ENCODE measurements around the gene OR1L1. TPM values are rescaled to one million over a fixed set of nuclear protein-coding genes. Genes with fewer than 3 reads are reported as not detected.

OR1L1 gene, protein sequence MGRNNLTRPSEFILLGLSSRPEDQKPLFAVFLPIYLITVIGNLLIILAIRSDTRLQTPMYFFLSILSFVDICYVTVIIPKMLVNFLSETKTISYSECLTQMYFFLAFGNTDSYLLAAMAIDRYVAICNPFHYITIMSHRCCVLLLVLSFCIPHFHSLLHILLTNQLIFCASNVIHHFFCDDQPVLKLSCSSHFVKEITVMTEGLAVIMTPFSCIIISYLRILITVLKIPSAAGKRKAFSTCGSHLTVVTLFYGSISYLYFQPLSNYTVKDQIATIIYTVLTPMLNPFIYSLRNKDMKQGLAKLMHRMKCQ
- not detected in 5 replicates for total RNA-seq (2022; extraction: Qiagen RNA extraction)

GRCh38 chr9:122661416-122661815 is at the start of gene OR1L1:
Gene OR1L1 (plus strand): TSS chr9:122661716. CDS start chr9:122661716, 0 bp downstream.

DNA sequence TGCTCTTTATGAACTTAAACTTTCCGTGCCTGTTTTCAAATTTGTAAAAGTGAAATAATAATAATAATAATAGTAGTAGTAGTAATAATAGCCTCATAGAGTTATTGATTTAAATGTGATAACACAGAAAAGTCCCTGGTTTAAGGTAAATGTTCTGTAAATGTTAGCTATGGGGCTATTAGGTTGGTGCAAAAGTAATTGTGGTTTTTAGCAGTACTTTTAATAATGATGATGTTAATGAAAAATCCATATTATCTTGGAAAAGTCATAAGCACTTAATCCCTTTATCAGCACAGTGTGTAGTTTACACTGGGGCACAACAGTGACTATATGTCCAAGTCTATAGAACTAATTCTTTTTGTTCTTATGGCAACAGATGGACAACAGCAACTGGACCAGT is 47.2 kb upstream of the OR1L1 start, which contains the start of gene OR1Q1:
Gene OR1Q1, plus strand, starts transcription at position 377 of the 400 bp plus-strand sequence. Its CDS starts 0 bp downstream, at position 377.

DNA sequence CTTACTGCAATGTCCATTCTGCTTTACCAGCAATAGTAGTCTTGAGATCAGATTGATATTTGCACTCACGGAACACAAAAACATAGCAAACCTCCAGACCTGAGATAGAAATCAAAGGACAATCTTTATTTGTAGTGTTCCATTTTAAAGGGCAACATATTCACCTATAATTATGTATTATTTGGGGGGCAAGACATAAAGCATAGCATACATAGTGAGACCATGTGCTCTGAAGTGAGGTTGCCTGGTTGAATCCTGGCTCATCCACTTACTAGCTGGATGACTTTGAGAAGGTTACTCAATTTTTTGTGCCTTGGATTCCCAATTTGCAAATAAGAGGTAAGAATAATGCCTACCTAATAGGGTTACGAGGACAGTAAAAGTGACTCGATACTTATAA is 4.0 kb upstream of the OR1L1 start, which contains the start of gene OR1B1:
Gene OR1B1, minus strand, starts transcription at position 101 of the 400 bp plus-strand sequence.

Other genes with a start within 250 kb of the OR1L1 start
- not detected in 5 replicates for gene OR1J1, start 183.8 kb upstream of the OR1L1 start, total RNA-seq (2022; extraction: Qiagen RNA extraction)
- gene OR1J2, start 150.9 kb upstream of the OR1L1 start, total RNA-seq (2022; extraction: Qiagen RNA extraction), result not detected in 5 replicates
- not detected in 5 replicates for gene OR1J4, start 142.6 kb upstream of the OR1L1 start, total RNA-seq (2022; extraction: Qiagen RNA extraction)
- gene OR1N1, start 134.4 kb upstream of the OR1L1 start, total RNA-seq (2022; extraction: Qiagen RNA extraction), result not detected in 5 replicates
- not detected in 5 replicates for gene OR1N2, start 108.6 kb upstream of the OR1L1 start, total RNA-seq (2022; extraction: Qiagen RNA extraction)
- gene OR1L8, start 78.3 kb upstream of the OR1L1 start, total RNA-seq (2022; extraction: Qiagen RNA extraction), result not detected in 5 replicates
- gene OR1Q1, start 47.0 kb upstream of the OR1L1 start, total RNA-seq (2022; extraction: Qiagen RNA extraction), result 0.16 TPM in 1 of 5 replicates, not detected in the others
- not detected in 5 replicates for gene OR1B1, start 4.1 kb upstream of the OR1L1 start, total RNA-seq (2022; extraction: Qiagen RNA extraction)
- gene OR1L3, start 13.4 kb downstream of the OR1L1 start, total RNA-seq (2022; extraction: Qiagen RNA extraction), result not detected in 5 replicates
- not detected in 5 replicates for gene OR1L4, start 62.3 kb downstream of the OR1L1 start, total RNA-seq (2022; extraction: Qiagen RNA extraction)
- gene OR1L6, start 80.6 kb downstream of the OR1L1 start, total RNA-seq (2022; extraction: Qiagen RNA extraction), result not detected in 5 replicates
- gene OR5C1, start 127.2 kb downstream of the OR1L1 start, total RNA-seq (2022; extraction: Qiagen RNA extraction), result not detected in 5 replicates
- gene OR1K1, start 138.4 kb downstream of the OR1L1 start, total RNA-seq (2022; extraction: Qiagen RNA extraction), result not detected in 5 replicates
- 15.1 to 20.0 TPM (median 17.7 TPM) in 5 replicates for gene PDCL, start 166.9 kb downstream of the OR1L1 start, total RNA-seq (2022; extraction: Qiagen RNA extraction)
- gene RC3H2, start 243.6 kb downstream of the OR1L1 start, total RNA-seq (2022; extraction: Qiagen RNA extraction), result 14.7 to 28.5 TPM (median 23.8 TPM) in 5 replicates